GM12878 (cell line): ENCODE results near the gene SH3BP1. TPM values are rescaled to one million over a fixed set of nuclear protein-coding genes. Genes with fewer than 3 reads are reported as not detected.

Source experiments
- ATAC-seq: fragments of 200-7000 bp; cut with Tn5 transposase; 3 replicates; pipeline ENCODE4 v1.9.1; 2020; ENCODE audit warnings: mild to moderate bottlenecking, moderate library complexity
- BruUV-seq: library from RNA; stranded (reverse); fragments of 400-500 nt; replicated peaks from 2 replicates; lab custom pipeline; 2021; lab: Mats Ljungman, UMichigan
- CTCF ChIA-PET: fragments of 300-600 bp; sonication (Branson Sonifier 250); formaldehyde crosslinking; extraction: SDS; loops from one replicate; lab custom pipeline; 2021; ENCODE audit warnings: inconsistent platforms; lab: Yijun Ruan, JAX
- POLR2A ChIA-PET: fragments of 350-600 bp; formaldehyde crosslinking; extraction: SDS; loops from one replicate; lab custom pipeline; 2021; ENCODE audit warnings: inconsistent platforms; lab: Charles Lee
- RAD21 ChIA-PET: fragments of 300-600 bp; sonication (Branson Sonifier 250); formaldehyde crosslinking; loops from one replicate; lab custom pipeline; 2023; ENCODE audit warnings: antibody characterized with exemption; ENCODE audit not compliant: unreplicated experiment; lab: Charles Lee
- SMC1A ChIA-PET: fragments of 300-600 bp; sonication (Branson Sonifier 250); formaldehyde crosslinking; loops from one replicate; lab custom pipeline; 2023; ENCODE audit not compliant: unreplicated experiment, uncharacterized antibody; lab: Charles Lee
- DNase-seq: peaks from one replicate; pipeline ENCODE4 v3.0.0-alpha.2; 2011; ENCODE audit warnings: low read depth, low spot score
- FAIRE-seq: peaks from 3 replicates; lab custom pipeline; 2011; peaks lifted over from hg19 to GRCh38; lab: Jason Lieb, UNC
- H2AFZ ChIP-seq: 2 replicates; pipeline ENCODE4 v1.6.0; 2011; ENCODE audit warnings: low read depth, low read length, control low read depth; ENCODE audit not compliant: control insufficient read depth
- H3K27ac ChIP-seq: 2 replicates; pipeline ENCODE4 v1.5.1; 2011; ENCODE audit warnings: control low read depth; ENCODE audit not compliant: control insufficient read depth, insufficient read depth
- H3K27me3 ChIP-seq, 2 experiments: replicated peaks in 1 of 2; 2 replicates each; pipeline versions ENCODE4 v1.6.0 to v1.6.1; 2011; ENCODE audit warnings: low read length in 1 of 2; ENCODE audit not compliant: control insufficient read depth in 2 of 2, insufficient read depth in 2 of 2
- H3K36me3 ChIP-seq, 2 experiments: 2 replicates each; pipeline ENCODE4 v1.5.1; 2011; ENCODE audit warnings: low read length in 1 of 2; ENCODE audit not compliant: control insufficient read depth in 2 of 2, insufficient read depth in 2 of 2
- H3K4me1 ChIP-seq: 2 replicates; pipeline ENCODE4 v1.6.1; 2011; ENCODE audit warnings: mild to moderate bottlenecking, low read length, moderate library complexity, mixed read lengths; ENCODE audit not compliant: control insufficient read depth, insufficient read depth
- H3K4me2 ChIP-seq: 2 replicates; pipeline ENCODE4 v1.6.0; 2011; ENCODE audit warnings: control low read depth; ENCODE audit not compliant: control insufficient read depth, insufficient read depth
- H3K4me3 ChIP-seq: fragments of 200-600 bp; sonication (generic); 2 replicates; pipeline ENCODE4 v1.5.1; 2016
- H3K79me2 ChIP-seq: 2 replicates; pipeline ENCODE4 v1.6.0; 2011; ENCODE audit warnings: low read length; ENCODE audit not compliant: control insufficient read depth, insufficient read depth
- H3K9ac ChIP-seq: 2 replicates; pipeline ENCODE4 v1.8.0; 2011; ENCODE audit warnings: low read length, control low read depth, mixed read lengths; ENCODE audit not compliant: control insufficient read depth, insufficient read depth
- H3K9me3 ChIP-seq: replicated peaks from 3 replicates; pipeline ENCODE4 v1.5.1; 2011; ENCODE audit warnings: mild to moderate bottlenecking, low read length; ENCODE audit not compliant: control insufficient read depth, insufficient read depth
- H4K20me1 ChIP-seq: 2 replicates; pipeline ENCODE4 v1.6.0; 2011; ENCODE audit not compliant: control insufficient read depth, insufficient read depth
- BHLHE40 ChIP-seq, 2 experiments: fragments of 450-650 bp in 1 of 2; IDR thresholded peaks; 2 replicates each; pipeline ENCODE4 v1.6.1; 2011 to 2017; ENCODE audit warnings: low read depth in 2 of 2, borderline replicate concordance in 1 of 2, improper control_type of control experiment in 1 of 2, low read length in 1 of 2, mild to moderate bottlenecking in 1 of 2
- BMI1 ChIP-seq: fragments of 450-650 bp; IDR thresholded peaks from 2 replicates; pipeline ENCODE4 v1.6.1; 2016; ENCODE audit warnings: mild to moderate bottlenecking, moderate library complexity, borderline replicate concordance
- CEBPB ChIP-seq, 2 experiments: fragments of 150-350 bp in 1 of 2; IDR thresholded peaks; 2 replicates each; pipeline ENCODE4 v1.6.1; 2012 to 2014; ENCODE audit warnings: low read depth in 2 of 2, low read length in 2 of 2, borderline replicate concordance in 1 of 2, inconsistent platforms in 1 of 2
- CREB1 ChIP-seq: IDR thresholded peaks from 2 replicates; pipeline ENCODE4 v1.6.1; 2012; ENCODE audit warnings: low read depth, mild to moderate bottlenecking, inconsistent platforms
- E2F4 ChIP-seq: IDR thresholded peaks from 2 replicates; pipeline ENCODE4 v1.6.1; 2012; ENCODE audit warnings: low read depth, low read length, improper control_type of control experiment
- EGR1 ChIP-seq, 2 experiments: IDR thresholded peaks; 1 replicate in 1 of 2; 2 replicates in 1 of 2; pipeline ENCODE4 v1.6.1; 2011 to 2012; ENCODE audit warnings: low read depth in 2 of 2, low read length in 2 of 2, borderline replicate concordance in 1 of 2, mild to moderate bottlenecking in 1 of 2, moderate library complexity in 1 of 2
- HDGF ChIP-seq: fragments of 450-650 bp; IDR thresholded peaks from 2 replicates; pipeline ENCODE4 v1.6.1; 2016; ENCODE audit warnings: antibody characterized with exemption
- IKZF1 ChIP-seq: fragments of 450-650 bp; conservative IDR thresholded peaks from 2 replicates; pipeline ENCODE4 v1.6.1; 2017; ENCODE audit warnings: antibody characterized with exemption, mild to moderate bottlenecking
- IRF4 ChIP-seq: IDR thresholded peaks from 2 replicates; pipeline ENCODE4 v1.6.1; 2011; ENCODE audit warnings: low read depth, low read length
- LARP7 ChIP-seq: fragments of 450-650 bp; IDR thresholded peaks from 2 replicates; pipeline ENCODE4 v1.6.1; 2017; ENCODE audit warnings: mild to moderate bottlenecking
- MEF2A ChIP-seq: IDR thresholded peaks from 2 replicates; pipeline ENCODE4 v1.6.1; 2011; ENCODE audit warnings: low read depth, mild to moderate bottlenecking, low read length, moderate library complexity; ENCODE audit not compliant: insufficient read depth
- MEF2B ChIP-seq: fragments of 450-650 bp; IDR thresholded peaks from 2 replicates; pipeline ENCODE4 v1.6.1; 2018; ENCODE audit warnings: mild to moderate bottlenecking, moderate library complexity; ENCODE audit not compliant: partially characterized antibody, poor library complexity, severe bottlenecking
- NFYA ChIP-seq: IDR thresholded peaks from 2 replicates; pipeline ENCODE4 v1.6.1; 2011; ENCODE audit warnings: low read depth, mild to moderate bottlenecking, low read length, improper control_type of control experiment, borderline replicate concordance
- POLR2A ChIP-seq: IDR thresholded peaks from 2 replicates; pipeline ENCODE4 v1.6.1; 2011; ENCODE audit warnings: low read depth, mild to moderate bottlenecking, low read length
- RAD21 ChIP-seq: IDR thresholded peaks from 2 replicates; pipeline ENCODE4 v1.6.1; 2011; ENCODE audit warnings: mild to moderate bottlenecking, low read depth, low read length, moderate library complexity; ENCODE audit not compliant: insufficient read depth
- SIX5 ChIP-seq: IDR thresholded peaks from 2 replicates; pipeline ENCODE4 v1.6.1; 2011; ENCODE audit warnings: mild to moderate bottlenecking, low read depth, low read length, moderate library complexity; ENCODE audit not compliant: severe bottlenecking
- SMARCA5 ChIP-seq: fragments of 450-650 bp; IDR thresholded peaks from 2 replicates; pipeline ENCODE4 v1.6.1; 2017; ENCODE audit warnings: mild to moderate bottlenecking
- TBL1XR1 ChIP-seq: IDR thresholded peaks from 2 replicates; pipeline ENCODE4 v1.6.1; 2012; ENCODE audit warnings: low read depth, low read length, improper control_type of control experiment
- TCF12 ChIP-seq: IDR thresholded peaks from 2 replicates; pipeline ENCODE4 v1.6.1; 2011; ENCODE audit warnings: low read depth, mild to moderate bottlenecking, low read length
- ZNF207 ChIP-seq: fragments of 450-650 bp; IDR thresholded peaks from 2 replicates; pipeline ENCODE4 v1.6.1; 2014; ENCODE audit warnings: antibody characterized with exemption, mild to moderate bottlenecking, borderline replicate concordance
- ZNF24 ChIP-seq: fragments of 450-650 bp; IDR thresholded peaks from 2 replicates; pipeline ENCODE4 v1.6.1; 2017; ENCODE audit warnings: antibody characterized with exemption, mild to moderate bottlenecking
- ZNF274 ChIP-seq: IDR thresholded peaks from one replicate; pipeline ENCODE4 v1.8.0; 2011; ENCODE audit not compliant: insufficient read length, insufficient read depth
- whole genome bisulfite sequencing: methylation state at CpG from one replicate; pipeline ENCODE4 v1.1.6; 2016; ENCODE audit warnings: low lambda C conversion rate; ENCODE audit not compliant: insufficient replicate concordance, insufficient coverage; ENCODE audit errors: missing lambda C conversion rate; 5-methylcytosine and 5-hydroxymethylcytosine counted together
- in situ Hi-C: fragments of 300-500 bp; cut with MboI; formaldehyde crosslinking; loops from 9 replicates; pipeline ENCODE4 v1.14.3; 2018; ENCODE audit warnings: mixed read lengths
- intact Hi-C: fragments of 100-400 bp; cut with micrococcal nuclease; formaldehyde crosslinking; loops from one replicate; pipeline ENCODE4 v1.14.2; 2022; ENCODE audit not compliant: unreplicated experiment
- polyA plus RNA-seq, 11 experiments: library from polyadenylated mRNA; depleted of rRNA in 4 of 11; unstranded in 6 of 11; stranded (reverse) in 5 of 11; fragments of >200 nt; fragmentation: Nextera tagmentation in 4 of 11; fragmentation: Illumina TruSeq in 1 of 11; extraction: Ambion mirVana in 4 of 11; extraction: Trizol in 1 of 11; gene quantifications; 1 replicate in 1 of 11; 2 replicates in 10 of 11; pipeline versions ENCODE4 v1.2.1 to v1.2.3, GENCODE V29; 2011 to 2016; ENCODE audit warnings: inconsistent platforms in 2 of 11, missing spikeins in 2 of 11, low read depth in 1 of 11
- total RNA-seq, 4 experiments: library from RNA; depleted of rRNA in 3 of 4; stranded (reverse); fragments of >200 nt in 3 of 4; fragmentation: Illumina TruSeq in 1 of 4; extraction: Trizol in 1 of 4; gene quantifications; 2 replicates each; pipeline versions ENCODE4 v1.2.1 to v1.2.3, GENCODE V29; 2013 to 2021

SH3BP1 gene
- total and polyA plus RNA-seq, 10 of the 15 experiments (the other 5 are each of a cell fraction or from before 2014, with no cell fraction given) = 0.29 to 70.5 (median 22.5) TPM

GRCh38 chr22:37681556-37682049, 42.1 kb downstream of the SH3BP1 start:
- 0 out of 2 replicates have a peak overlapping the region, but pooled peaks have one; percentile 22 for H3K4me2 ChIP-seq
- H3K9ac ChIP-seq = no peak overlapping the region
- ChIA-PET RAD21 (interaction anchor here (0.7 to 7.6 kb wide), 11 partner anchors 10 to 143 kb away, joined by 3 to 164 read pairs (median 6); partner anchors contain the start of genes GGA1, PDXP and SH3BP1), SMC1A (interaction anchor here (0.6 to 10.9 kb wide), 9 partner anchors 21 to 75 kb away, joined by 3 to 157 read pairs (median 9); partner anchors contain the start of gene PDXP), CTCF (interaction anchor here (0.7 to 19.9 kb wide), 14 partner anchors 9 to 182 kb away, joined by 3 to 414 read pairs (median 6); partner anchors contain the start of genes GCAT, GGA1, PDXP and SH3BP1), POLR2A (interaction anchor here (0.6 to 14.0 kb wide), 10 partner anchors 11 to 74 kb away, joined by 3 to 209 read pairs (median 5); partner anchors contain the start of gene PDXP)
- DNase-seq (no peak), ATAC-seq (peak; percentile 66), FAIRE-seq (peak; percentile 65)
- H3K4me1 ChIP-seq = peaks cover 23% of the 10 kb centered on the region
- H2AFZ ChIP-seq = peak overlapping the region; percentile 73
- in situ Hi-C loops = loop anchor here (5.0 kb wide), 1 partner anchor 54 kb away; no protein-coding TSS in a partner anchor
- no peaks in the 10 kb centered on the region for H3K9me3 ChIP-seq
- H3K4me3 ChIP-seq = no peak overlapping the region
- intact Hi-C loops = loop anchor here (1.0 to 5.0 kb wide), 5 partner anchors 20 to 144 kb away; no protein-coding TSS in a partner anchor
- peaks cover 17% of the 10 kb centered on the region for H3K79me2 ChIP-seq
- peak overlapping the region; percentile 23; the same call in 1 of the 2 replicates for H3K27ac ChIP-seq
- WGBS = 18% methylated on average over 6 of the region's 6 CpGs
- no TSS peak for BruUV-seq
- H3K27me3 ChIP-seq = no peaks in the 10 kb centered on the region
- no peaks in the 10 kb centered on the region for H4K20me1 ChIP-seq
- peaks cover 2% of the 10 kb centered on the region in 2 experiments; a peak in 1 of 4 replicates for H3K36me3 ChIP-seq
- TF ChIP-seq ZNF24 (0 out of 2 replicates have a peak, but pooled peaks have one; percentile 4), SIX5 (no peak), POLR2A (no peak), IRF4 (peak; percentile 55; the same call in 1 of the 2 replicates), HDGF (no peak), E2F4 (no peak), CEBPB (IDR thresholded peaks at IDR 0.05; ENCODE audit: borderline replicate concordance in 1 of 2, low read depth in 2 of 2, low read length in 2 of 2) (no peak), BHLHE40 (IDR thresholded peaks at IDR 0.05; ENCODE audit: borderline replicate concordance in 1 of 2, low read depth in 2 of 2, low read length in 1 of 2) (peak in 1 of 2 experiments; percentile 9; a peak in 1 of 4 replicates), IKZF1 (peak; percentile 61), BMI1 (no peak), EGR1 (IDR thresholded peaks at IDR 0.05; ENCODE audit: borderline replicate concordance in 1 of 2, low read depth in 2 of 2, low read length in 2 of 2) (0 out of 3 replicates have a peak, but pooled peaks of 1 of the 2 experiments have one; percentile 20), RAD21 (peak; percentile 93), SMARCA5 (peak; percentile 80; the same call in 1 of the 2 replicates), TCF12 (0 out of 2 replicates have a peak, but pooled peaks have one; percentile 28), MEF2A (no peak), LARP7 (0 out of 2 replicates have a peak, but pooled peaks have one; percentile 9), CREB1 (no peak), MEF2B (peak; percentile 60), TBL1XR1 (no peak), ZNF207 (0 out of 2 replicates have a peak, but pooled peaks have one; percentile 20), NFYA (no peak), ZNF274 (no peak)
